Activated CD4-positive, alpha-beta T cell treated with anti-CD3 and anti-CD28 coated beads, Interleukin-2, amount 10 ng/mL, durations not matched to agents 24 days and 14 days (primary cell): ENCODE measurements around the gene C10orf67. TPM values are rescaled to one million over a fixed set of nuclear protein-coding genes. Genes with fewer than 3 reads are reported as not detected.
"Not testable (repeated sequence)": the region's sequence is repeated elsewhere in the genome, so short reads cannot be mapped to it uniquely, and the experiment has no call there.

Source experiments
- DNase-seq: peaks from one replicate; pipeline ENCODE4 v3.0.0; 2022
- H3K27ac Mint-ChIP-seq: one replicate; pipeline ENCODE4 v1.8.0; 2022; ENCODE audit warnings: mild to moderate bottlenecking, mixed read lengths
- H3K27me3 Mint-ChIP-seq: one replicate; pipeline ENCODE4 v1.8.0; 2022; ENCODE audit warnings: mixed read lengths
- H3K36me3 Mint-ChIP-seq: one replicate; pipeline ENCODE4 v1.8.0; 2022; ENCODE audit warnings: low read depth, mild to moderate bottlenecking, mixed read lengths
- H3K4me1 Mint-ChIP-seq: one replicate; pipeline ENCODE4 v1.8.0; 2021; ENCODE audit warnings: mixed read lengths
- H3K4me3 Mint-ChIP-seq: one replicate; pipeline ENCODE4 v1.8.0; 2022; ENCODE audit warnings: mild to moderate bottlenecking, moderate library complexity, mixed read lengths
- H3K9me3 Mint-ChIP-seq: one replicate; pipeline ENCODE4 v1.8.0; 2021; ENCODE audit warnings: mixed read lengths
- intact Hi-C: fragments of 100-400 bp; cut with micrococcal nuclease; formaldehyde crosslinking; loops from one replicate; pipeline ENCODE4 v1.15.1; 2023
- total RNA-seq: library from RNA; stranded (reverse); gene quantifications from 2 replicates; pipeline ENCODE4 v1.2.3, GENCODE V29; 2022

Gene C10orf67
- total RNA-seq, 1 donor from 2014 or later = 0.16 TPM

DNA sequence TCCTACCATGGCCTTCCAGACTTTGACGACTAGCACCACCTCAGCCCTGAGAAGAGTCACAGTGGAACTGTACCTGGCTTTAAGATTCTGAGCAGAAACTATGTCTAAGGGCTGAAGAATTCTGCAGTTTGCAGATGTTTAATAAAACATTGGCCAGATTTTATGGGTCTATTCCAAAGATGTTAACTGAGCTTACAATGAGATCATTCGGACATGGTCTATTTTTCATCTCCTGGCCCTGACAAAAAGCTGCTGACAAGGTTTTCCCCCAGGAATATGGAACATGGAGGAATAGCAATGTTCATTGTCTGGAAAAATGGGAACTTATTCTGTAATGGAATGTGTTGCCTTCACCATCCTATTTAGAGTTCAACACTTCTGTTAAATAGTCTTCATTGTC, 86.1 kb downstream of the C10orf67 start:
- H3K27me3 Mint-ChIP-seq = peaks cover 7% of the 10 kb centered on the region
- no peak for DNase-seq
- intact Hi-C loops = no loop called here
- no peaks in the 10 kb centered on the region for H3K4me1 Mint-ChIP-seq
- H3K27ac Mint-ChIP-seq = no peak overlapping the region
- H3K36me3 Mint-ChIP-seq = no peaks in the 10 kb centered on the region
- no peaks in the 10 kb centered on the region for H3K9me3 Mint-ChIP-seq
- no peak overlapping the region for H3K4me3 Mint-ChIP-seq

GRCh38 chr10:23253780-23254179, 90.8 kb downstream of the C10orf67 start:
- H3K27ac Mint-ChIP-seq = no peak overlapping the region
- intact Hi-C loops = no loop called here
- H3K4me1 Mint-ChIP-seq = no peaks in the 10 kb centered on the region
- DNase-seq = no peak
- H3K9me3 Mint-ChIP-seq = no peaks in the 10 kb centered on the region
- H3K27me3 Mint-ChIP-seq = no peaks in the 10 kb centered on the region
- no peaks in the 10 kb centered on the region for H3K36me3 Mint-ChIP-seq
- H3K4me3 Mint-ChIP-seq = no peak overlapping the region

DNA sequence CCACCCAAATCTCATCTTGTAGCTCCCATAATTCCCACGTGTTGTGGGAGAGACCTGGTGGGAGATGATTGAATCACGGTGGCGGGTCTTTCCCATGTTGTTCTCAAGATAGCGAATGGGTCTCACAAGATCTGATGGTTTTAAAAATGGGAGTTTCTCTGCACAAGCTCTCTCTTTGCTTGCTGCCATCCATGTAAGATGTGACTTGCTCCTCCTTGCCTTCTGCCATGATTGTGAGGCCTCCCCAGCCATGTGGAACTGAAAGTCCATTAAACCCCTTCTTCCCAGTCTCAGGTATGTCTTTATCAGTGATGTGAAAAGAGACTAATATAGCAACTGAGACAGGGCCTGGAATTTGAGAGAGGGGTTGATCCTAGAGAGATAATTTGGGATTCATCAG, 91.7 kb downstream of the C10orf67 start:
- H3K4me1 Mint-ChIP-seq, H3K27ac Mint-ChIP-seq, H3K27me3 Mint-ChIP-seq, H3K9me3 Mint-ChIP-seq, intact Hi-C loops, DNase-seq, H3K4me3 Mint-ChIP-seq, H3K36me3 Mint-ChIP-seq: not testable (repeated sequence)

DNA sequence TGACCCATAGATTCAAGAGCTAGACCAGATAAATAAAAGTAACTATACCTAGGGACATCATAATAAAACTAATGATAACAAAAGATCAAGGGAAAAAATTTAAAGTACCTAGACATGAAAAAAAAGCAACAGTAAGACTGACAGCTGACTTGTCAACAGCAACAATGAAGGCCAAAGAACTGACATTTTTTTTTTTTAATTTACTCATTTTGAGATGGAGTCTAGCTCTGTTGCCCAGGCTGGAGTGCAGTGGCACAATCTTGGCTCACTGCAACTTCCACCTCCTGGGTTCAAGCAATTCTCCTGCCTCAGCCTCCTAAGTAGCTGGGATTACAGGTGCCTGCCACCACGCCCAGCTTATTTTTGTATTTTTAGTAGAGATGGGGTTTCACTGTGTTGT, 102.8 kb downstream of the C10orf67 start:
- intact Hi-C loops, H3K27ac Mint-ChIP-seq, H3K4me3 Mint-ChIP-seq, H3K4me1 Mint-ChIP-seq, H3K36me3 Mint-ChIP-seq, DNase-seq, H3K9me3 Mint-ChIP-seq, H3K27me3 Mint-ChIP-seq: not testable (repeated sequence)

GRCh38 chr10:23238015-23238414, 106.6 kb downstream of the C10orf67 start:
- intact Hi-C loops = no loop called here
- Mint-ChIP-seq H3K36me3 (no peaks in the 10 kb centered on the region), H3K4me1 (no peaks in the 10 kb centered on the region), H3K4me3 (no peak overlapping the region), H3K9me3 (no peaks in the 10 kb centered on the region), H3K27ac (no peak overlapping the region), H3K27me3 (no peaks in the 10 kb centered on the region)
- no peak for DNase-seq

- intact Hi-C loops = no loop called here
These were observed 114.0 kb downstream of the C10orf67 start for GRCh38 chr10:23230582-23230981.

DNA sequence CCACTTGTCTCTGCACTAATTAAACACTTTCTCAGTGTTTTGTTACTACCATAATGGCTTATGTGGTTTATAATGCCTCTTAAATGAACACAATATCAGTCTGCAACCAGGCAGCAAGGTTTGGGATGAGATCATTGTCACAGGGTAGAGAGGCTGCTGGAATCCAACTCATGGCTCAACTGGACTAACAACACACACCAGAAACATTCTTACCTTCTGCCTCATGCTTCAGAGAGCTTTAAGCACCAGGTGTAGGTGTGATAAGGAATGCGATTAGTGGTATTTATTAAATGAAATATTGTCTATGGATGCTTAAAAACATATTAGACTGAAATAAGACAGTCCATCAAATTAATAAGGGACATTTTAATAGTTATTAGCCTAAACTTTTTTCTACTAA, 127.1 kb downstream of the C10orf67 start:
- no peaks in the 10 kb centered on the region for H3K9me3 Mint-ChIP-seq
- H3K27me3 Mint-ChIP-seq = peaks cover 17% of the 10 kb centered on the region
- H3K4me1 Mint-ChIP-seq = no peaks in the 10 kb centered on the region

More at GRCh38 chr10:23230582-23230981, 114.0 kb downstream of the C10orf67 start:
- no peak for DNase-seq
- Mint-ChIP-seq H3K4me3 (no peak overlapping the region), H3K9me3 (peaks cover 3% of the 10 kb centered on the region), H3K27ac (no peak overlapping the region), H3K27me3 (peaks cover 4% of the 10 kb centered on the region), H3K4me1 (no peaks in the 10 kb centered on the region), H3K36me3 (no peaks in the 10 kb centered on the region)

DNA sequence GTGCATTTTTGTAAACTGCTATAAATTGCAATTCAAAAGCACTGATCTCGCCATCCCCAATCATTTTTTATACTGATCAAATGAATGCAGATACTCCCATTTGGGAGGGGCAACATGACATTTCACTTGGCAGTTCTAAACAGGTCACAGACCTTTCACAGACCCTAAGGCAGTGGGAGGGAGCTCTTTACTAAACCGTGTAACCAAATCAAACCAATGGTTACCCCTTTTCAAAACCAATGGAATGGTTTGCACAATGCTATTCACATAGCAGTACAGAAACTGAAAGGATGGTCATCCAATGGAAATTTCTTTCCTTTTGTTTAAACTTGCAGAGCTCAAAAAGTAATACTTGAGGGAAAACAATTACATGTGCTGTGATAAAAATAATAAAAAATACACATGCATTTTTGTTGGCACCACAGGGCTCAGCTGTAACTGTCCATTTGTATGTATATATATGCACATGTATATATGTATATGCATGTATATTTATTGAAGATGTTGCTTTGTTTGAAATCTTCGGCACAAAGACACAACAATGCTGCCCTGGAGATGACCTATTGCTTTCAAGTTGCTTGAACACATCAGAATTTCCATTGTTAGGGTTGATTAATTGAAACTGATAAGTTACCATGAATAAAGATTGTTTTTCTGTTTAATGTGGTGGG, 138.5 kb downstream of the C10orf67 start:
- H3K27me3 Mint-ChIP-seq = peaks cover 54% of the 10 kb centered on the region
- no peak for DNase-seq
- H3K27ac Mint-ChIP-seq = no peak overlapping the region
- H3K9me3 Mint-ChIP-seq = no peaks in the 10 kb centered on the region
- no peak overlapping the region for H3K4me3 Mint-ChIP-seq
- no peaks in the 10 kb centered on the region for H3K36me3 Mint-ChIP-seq
- no peaks in the 10 kb centered on the region for H3K4me1 Mint-ChIP-seq
- intact Hi-C loops = no loop called here

More for the DNA sequence above, 127.1 kb downstream of the C10orf67 start:
- Mint-ChIP-seq H3K36me3 (no peaks in the 10 kb centered on the region), H3K27ac (no peak overlapping the region), H3K4me3 (no peak overlapping the region)
- intact Hi-C loops = no loop called here
- no peak for DNase-seq

GRCh38 chr10:23204773-23205172, 139.8 kb downstream of the C10orf67 start:
- intact Hi-C loops = no loop called here
- Mint-ChIP-seq H3K4me1 (no peaks in the 10 kb centered on the region), H3K27me3 (peaks cover 65% of the 10 kb centered on the region), H3K9me3 (no peaks in the 10 kb centered on the region), H3K27ac (no peak overlapping the region), H3K4me3 (no peak overlapping the region), H3K36me3 (no peaks in the 10 kb centered on the region)
- no peak for DNase-seq

GRCh38 chr10:23203369-23204325, 140.9 kb downstream of the C10orf67 start:
- intact Hi-C loops = no loop called here
- Mint-ChIP-seq H3K4me1 (no peaks in the 10 kb centered on the region), H3K36me3 (no peaks in the 10 kb centered on the region), H3K9me3 (no peaks in the 10 kb centered on the region), H3K4me3 (no peak overlapping the region), H3K27ac (no peak overlapping the region), H3K27me3 (peaks cover 64% of the 10 kb centered on the region)
- DNase-seq = no peak

GRCh38 chr10:23202779-23203178, 141.8 kb downstream of the C10orf67 start:
- no peak for DNase-seq
- Mint-ChIP-seq H3K27me3 (peaks cover 70% of the 10 kb centered on the region), H3K9me3 (no peaks in the 10 kb centered on the region), H3K4me3 (no peak overlapping the region), H3K4me1 (no peaks in the 10 kb centered on the region), H3K36me3 (no peaks in the 10 kb centered on the region), H3K27ac (no peak overlapping the region)
- intact Hi-C loops = no loop called here

GRCh38 chr10:23201837-23202236, 142.8 kb downstream of the C10orf67 start:
- Mint-ChIP-seq H3K9me3 (no peaks in the 10 kb centered on the region), H3K36me3 (no peaks in the 10 kb centered on the region), H3K4me1 (no peaks in the 10 kb centered on the region), H3K27me3 (peaks cover 72% of the 10 kb centered on the region), H3K4me3 (no peak overlapping the region), H3K27ac (no peak overlapping the region)
- no peak for DNase-seq
- intact Hi-C loops = no loop called here

DNA sequence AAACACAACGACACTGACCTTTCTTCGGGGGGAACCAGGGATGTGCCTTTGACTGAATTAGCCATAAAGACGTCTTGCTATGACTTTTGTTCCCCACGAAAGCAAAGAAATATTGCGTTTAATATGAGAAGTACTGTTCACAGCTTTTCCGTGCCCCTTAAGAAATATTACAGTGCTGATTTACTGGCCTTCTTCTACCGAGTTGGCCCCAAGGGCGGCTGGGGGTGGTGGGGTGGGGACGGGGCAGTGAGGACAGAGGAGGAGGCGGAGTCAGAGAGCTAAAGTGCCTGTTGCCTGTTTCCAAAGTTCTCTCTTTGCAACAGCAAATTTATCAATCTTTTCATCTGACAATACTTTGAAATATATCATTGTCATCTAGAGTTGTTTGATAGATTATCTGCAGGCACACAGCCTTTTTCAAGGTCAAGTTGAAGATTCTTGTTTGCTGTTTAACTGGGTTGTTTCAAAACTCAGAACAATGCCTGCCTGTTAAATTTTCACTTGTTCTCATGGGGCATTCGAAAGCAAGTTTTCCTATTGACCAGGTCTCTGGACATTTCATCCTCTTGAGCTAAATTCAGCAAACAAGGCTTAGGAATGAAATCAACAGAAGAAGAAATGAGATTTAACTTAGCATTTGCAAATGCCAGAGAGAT, 143.5 kb downstream of the C10orf67 start:
- Mint-ChIP-seq H3K9me3 (no peaks in the 10 kb centered on the region), H3K27me3 (peaks cover 78% of the 10 kb centered on the region), H3K27ac (no peak overlapping the region), H3K4me1 (no peaks in the 10 kb centered on the region), H3K4me3 (no peak overlapping the region), H3K36me3 (no peaks in the 10 kb centered on the region)
- no peak for DNase-seq
- intact Hi-C loops = no loop called here

DNA sequence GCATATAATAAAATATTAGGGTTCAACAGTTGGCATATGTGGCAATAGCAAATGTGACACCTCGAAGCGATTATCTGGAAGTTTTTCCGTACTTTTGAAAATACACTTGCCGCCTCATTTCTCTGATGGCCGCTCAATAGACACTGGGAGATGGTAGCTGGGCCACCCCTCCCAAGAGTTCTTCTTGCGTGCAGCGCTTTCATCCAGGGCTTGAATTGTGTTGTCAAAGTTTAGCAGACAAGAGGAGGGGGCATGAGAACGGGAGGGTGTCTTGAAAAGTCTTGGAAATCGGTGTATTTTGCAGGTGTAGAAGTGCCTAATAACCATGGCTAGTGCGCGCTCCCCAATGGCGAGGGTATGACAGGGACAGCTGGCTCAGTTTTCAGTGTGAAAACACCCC, 144.0 kb downstream of the C10orf67 start:
- H3K27ac Mint-ChIP-seq = no peak overlapping the region

More for the DNA sequence above, 144.0 kb downstream of the C10orf67 start:
- Mint-ChIP-seq H3K9me3 (peaks cover under 1% of the 10 kb centered on the region), H3K36me3 (no peaks in the 10 kb centered on the region), H3K4me1 (no peaks in the 10 kb centered on the region), H3K27me3 (peaks cover 81% of the 10 kb centered on the region), H3K4me3 (no peak overlapping the region)
- DNase-seq = no peak
- intact Hi-C loops = no loop called here
